ENCODE data around the gene POU2F2. TPM values are rescaled to one million over a fixed set of nuclear protein-coding genes. Genes with fewer than 3 reads are reported as not detected.

The POU2F2 gene
- total RNA-seq, 5 donors from 2014 or later (not counting 1 experiment from before 2014, with no cell fraction given), result 27.9 to 71.7 (median 59.5) TPM

GRCh38 chr19:42169486-42170413 is 37.5 kb upstream of the POU2F2 start:
- DNase-seq (no peak), ATAC-seq (replicated peaks in 1 of 4) (no peak)
- no peaks in the 10 kb centered on the region for H3K4me1 ChIP-seq (ENCODE audit: control insufficient read depth in 1 of 2, extremely low read depth in 1 of 2, insufficient read depth in 2 of 2, low read length in 2 of 2)
- CTCF ChIA-PET, result no interaction called here
- Mint-ChIP-seq H3K4me1 (no peaks in the 10 kb centered on the region), H3K4me3 (no peak overlapping the region), H3K27ac (no peak overlapping the region), H3K36me3 (no peaks in the 10 kb centered on the region), H3K9me3 (no peaks in the 10 kb centered on the region), H3K27me3 (peaks cover 2 to 7% of the 10 kb centered on the region in 2 donors)
- H3K27me3 ChIP-seq (replicated peaks in 1 of 2; ENCODE audit: control insufficient read depth in 2 of 2, extremely low read depth in 1 of 2, insufficient read depth in 2 of 2, low read length in 1 of 2), result peaks cover 0 to 15% of the 10 kb centered on the region in 2 experiments
- H3K36me3 ChIP-seq (ENCODE audit: control insufficient read depth in 2 of 2, extremely low read depth in 1 of 2, insufficient read depth in 1 of 2, low read length in 1 of 2), result no peaks in the 10 kb centered on the region
- POLR2A ChIA-PET, result no interaction called here
- WGBS (ENCODE audit: insufficient coverage), result 86% methylated on average over 6 of the region's 19 CpGs
- H3K27ac ChIP-seq (ENCODE audit: low read length), result no peak overlapping the region
- no peak overlapping the region for H3K4me3 ChIP-seq (ENCODE audit: control insufficient read depth in 1 of 2, extremely low read depth in 1 of 2, low read length in 1 of 2)
- H3K9me3 ChIP-seq, result no peaks in the 10 kb centered on the region

GRCh38 chr19:42168206-42168605 is 36.0 kb upstream of the POU2F2 start:
- ChIA-PET CTCF (no interaction called here), POLR2A (interaction anchor here in 1 of 2 donors (0.5 kb wide), 1 partner anchor 38 kb away, joined by 3 read pairs; no protein-coding TSS in a partner anchor)
- no peak overlapping the region for H3K4me3 Mint-ChIP-seq

GRCh38 chr19:42166316-42166715 is 34.1 kb upstream of the POU2F2 start:
- H3K36me3 ChIP-seq (ENCODE audit: control insufficient read depth in 2 of 2, extremely low read depth in 1 of 2, insufficient read depth in 1 of 2, low read length in 1 of 2), result no peaks in the 10 kb centered on the region
- ChIA-PET POLR2A (no interaction called here), CTCF (no interaction called here)
- Mint-ChIP-seq H3K36me3 (no peaks in the 10 kb centered on the region), H3K9me3 (no peaks in the 10 kb centered on the region), H3K27ac (no peak overlapping the region), H3K4me3 (no peak overlapping the region), H3K27me3 (no peaks in the 10 kb centered on the region), H3K4me1 (no peaks in the 10 kb centered on the region)
- no peak overlapping the region for H3K4me3 ChIP-seq (ENCODE audit: control insufficient read depth in 1 of 2, extremely low read depth in 1 of 2, low read length in 1 of 2)
- DNase-seq (no peak), ATAC-seq (replicated peaks in 1 of 4) (no peak)
- no peaks in the 10 kb centered on the region for H3K4me1 ChIP-seq (ENCODE audit: control insufficient read depth in 1 of 2, extremely low read depth in 1 of 2, insufficient read depth in 2 of 2, low read length in 2 of 2)
- H3K9me3 ChIP-seq, result no peaks in the 10 kb centered on the region
- WGBS (ENCODE audit: insufficient coverage), result 79% methylated on average over 6 of the region's 7 CpGs
- H3K27ac ChIP-seq (ENCODE audit: low read length), result no peak overlapping the region
- H3K27me3 ChIP-seq (replicated peaks in 1 of 2; ENCODE audit: control insufficient read depth in 2 of 2, extremely low read depth in 1 of 2, insufficient read depth in 2 of 2, low read length in 1 of 2), result peaks cover 0 to 3% of the 10 kb centered on the region in 2 experiments

More at GRCh38 chr19:42168206-42168605, 36.0 kb upstream of the POU2F2 start:
- Histone ChIP-seq H3K9me3 (no peaks in the 10 kb centered on the region), H3K4me3 (ENCODE audit: control insufficient read depth in 1 of 2, extremely low read depth in 1 of 2, low read length in 1 of 2) (no peak overlapping the region), H3K36me3 (ENCODE audit: control insufficient read depth in 2 of 2, extremely low read depth in 1 of 2, insufficient read depth in 1 of 2, low read length in 1 of 2) (no peaks in the 10 kb centered on the region), H3K4me1 (ENCODE audit: control insufficient read depth in 1 of 2, extremely low read depth in 1 of 2, insufficient read depth in 2 of 2, low read length in 2 of 2) (no peaks in the 10 kb centered on the region), H3K27ac (ENCODE audit: low read length) (no peak overlapping the region), H3K27me3 (replicated peaks in 1 of 2; ENCODE audit: control insufficient read depth in 2 of 2, extremely low read depth in 1 of 2, insufficient read depth in 2 of 2, low read length in 1 of 2) (peaks cover 0 to 3% of the 10 kb centered on the region in 2 experiments)
- DNase-seq (no peak), ATAC-seq (replicated peaks in 1 of 4) (no peak)
- Mint-ChIP-seq H3K36me3 (no peaks in the 10 kb centered on the region), H3K4me1 (no peaks in the 10 kb centered on the region), H3K27ac (no peak overlapping the region), H3K27me3 (peaks cover 0 to 2% of the 10 kb centered on the region in 2 donors), H3K9me3 (no peaks in the 10 kb centered on the region)
- 73% methylated on average over 2 of the region's 3 CpGs for WGBS (ENCODE audit: insufficient coverage)

- Mint-ChIP-seq H3K27ac (no peak overlapping the region), H3K27me3 (no peaks in the 10 kb centered on the region), H3K4me1 (peaks cover 0 to under 1% (median 0%) of the 10 kb centered on the region in 3 donors), H3K9me3 (no peaks in the 10 kb centered on the region), H3K4me3 (no peak overlapping the region), H3K36me3 (no peaks in the 10 kb centered on the region)
- DNase-seq, result no peak
- ChIA-PET POLR2A (no interaction called here), CTCF (interaction anchor here in 1 of 2 donors (0.5 to 0.6 kb wide), 2 partner anchors 8 to 25 kb away, joined by 3 read pairs; no protein-coding TSS in a partner anchor)
- H3K27me3 ChIP-seq (replicated peaks in 1 of 2; ENCODE audit: control insufficient read depth in 2 of 2, extremely low read depth in 1 of 2, insufficient read depth in 2 of 2, low read length in 1 of 2), result peaks cover 0 to 3% of the 10 kb centered on the region in 2 experiments
- no peaks in the 10 kb centered on the region for H3K9me3 ChIP-seq
- 40% methylated on average over 1 of the region's 2 CpGs for WGBS (ENCODE audit: insufficient coverage)
- no peak overlapping the region for H3K4me3 ChIP-seq (ENCODE audit: control insufficient read depth in 1 of 2, extremely low read depth in 1 of 2, low read length in 1 of 2)
- ATAC-seq (replicated peaks in 1 of 4), result no peak
- H3K4me1 ChIP-seq (ENCODE audit: control insufficient read depth in 1 of 2, extremely low read depth in 1 of 2, insufficient read depth in 2 of 2, low read length in 2 of 2), result peaks cover 0 to 2% of the 10 kb centered on the region in 2 experiments
- no peak overlapping the region for H3K27ac ChIP-seq (ENCODE audit: low read length)
- no peaks in the 10 kb centered on the region for H3K36me3 ChIP-seq (ENCODE audit: control insufficient read depth in 2 of 2, extremely low read depth in 1 of 2, insufficient read depth in 1 of 2, low read length in 1 of 2)
Observed at GRCh38 chr19:42165146-42165545, 32.9 kb upstream of the POU2F2 start.

GRCh38 chr19:42161616-42162263 is 29.5 kb upstream of the POU2F2 start:
- ATAC-seq (replicated peaks in 1 of 4), result no peak
- ChIA-PET CTCF (no interaction called here), POLR2A (no interaction called here)
- peaks cover 0 to 6% (median 0%) of the 10 kb centered on the region in 3 donors for H3K4me1 Mint-ChIP-seq
- no peaks in the 10 kb centered on the region for H3K36me3 ChIP-seq (ENCODE audit: control insufficient read depth in 2 of 2, extremely low read depth in 1 of 2, insufficient read depth in 1 of 2, low read length in 1 of 2)
- 92% methylated on average over 19 of the region's 21 CpGs for WGBS (ENCODE audit: insufficient coverage)
- peaks cover 13% of the 10 kb centered on the region for H3K36me3 Mint-ChIP-seq
- peaks cover 0 to 3% of the 10 kb centered on the region in 2 experiments for H3K27me3 ChIP-seq (replicated peaks in 1 of 2; ENCODE audit: control insufficient read depth in 2 of 2, extremely low read depth in 1 of 2, insufficient read depth in 2 of 2, low read length in 1 of 2)
- no peaks in the 10 kb centered on the region for H3K27me3 Mint-ChIP-seq
- H3K4me3 ChIP-seq (ENCODE audit: control insufficient read depth in 1 of 2, extremely low read depth in 1 of 2, low read length in 1 of 2), result no peak overlapping the region
- H3K27ac ChIP-seq (ENCODE audit: low read length), result no peak overlapping the region
- H3K4me3 Mint-ChIP-seq, result no peak overlapping the region
- no peak overlapping the region for H3K27ac Mint-ChIP-seq
- H3K4me1 ChIP-seq (ENCODE audit: control insufficient read depth in 1 of 2, extremely low read depth in 1 of 2, insufficient read depth in 2 of 2, low read length in 2 of 2), result peaks cover 0 to 14% of the 10 kb centered on the region in 2 experiments
- DNase-seq, result no peak
- H3K9me3 Mint-ChIP-seq, result no peaks in the 10 kb centered on the region
- no peaks in the 10 kb centered on the region for H3K9me3 ChIP-seq

GRCh38 chr19:42159942-42160341 is 27.7 kb upstream of the POU2F2 start:
- H3K27ac ChIP-seq (ENCODE audit: low read length), result no peak overlapping the region
- CTCF ChIA-PET, result interaction anchor here in 1 of 2 donors (1.0 kb wide), 1 partner anchor 14 kb away, joined by 3 read pairs; no protein-coding TSS in a partner anchor
- WGBS (ENCODE audit: insufficient coverage), result 78% methylated on average over 2 of the region's 7 CpGs
- H3K4me3 ChIP-seq (ENCODE audit: control insufficient read depth in 1 of 2, extremely low read depth in 1 of 2, low read length in 1 of 2), result no peak overlapping the region
- H3K27ac Mint-ChIP-seq, result no peak overlapping the region
- H3K4me3 Mint-ChIP-seq, result no peak overlapping the region
- peaks cover 1 to 22% of the 10 kb centered on the region in 2 experiments for H3K4me1 ChIP-seq (ENCODE audit: control insufficient read depth in 1 of 2, extremely low read depth in 1 of 2, insufficient read depth in 2 of 2, low read length in 2 of 2)
- no peaks in the 10 kb centered on the region for H3K27me3 Mint-ChIP-seq
- H3K36me3 ChIP-seq (ENCODE audit: control insufficient read depth in 2 of 2, extremely low read depth in 1 of 2, insufficient read depth in 1 of 2, low read length in 1 of 2), result no peaks in the 10 kb centered on the region
- H3K36me3 Mint-ChIP-seq, result peaks cover 13% of the 10 kb centered on the region
- H3K27me3 ChIP-seq (replicated peaks in 1 of 2; ENCODE audit: control insufficient read depth in 2 of 2, extremely low read depth in 1 of 2, insufficient read depth in 2 of 2, low read length in 1 of 2), result peaks cover 0 to 3% of the 10 kb centered on the region in 2 experiments
- no peaks in the 10 kb centered on the region for H3K9me3 ChIP-seq
- H3K9me3 Mint-ChIP-seq, result no peaks in the 10 kb centered on the region
- POLR2A ChIA-PET, result no interaction called here
- ATAC-seq (replicated peaks in 1 of 4) (no peak), DNase-seq (no peak)
- peaks cover 7 to 15% (median 9%) of the 10 kb centered on the region in 3 donors for H3K4me1 Mint-ChIP-seq

All from T-cell (primary cell).